Stomach (tissue), 4 donors: ENCODE measurements around the gene TMEM198.

Experiments
- CTCF ChIP-seq, 7 experiments: fragments of 450-650 bp in 4 of 7; fragments of 200-600 bp in 3 of 7; sonication (generic) in 3 of 7; IDR thresholded peaks; one replicate each; pipeline ENCODE4 v1.5.1; 2016 to 2019; ENCODE audit warnings: antibody characterized with exemption in 7 of 7, control low read depth in 2 of 7, mild to moderate bottlenecking in 1 of 7
- EP300 ChIP-seq: sonication (generic); formaldehyde crosslinking; IDR thresholded peaks from one replicate; pipeline ENCODE4 v1.6.1; 2017; ENCODE audit warnings: antibody characterized with exemption
- POLR2A ChIP-seq, 4 donors: fragments of 450-650 bp; IDR thresholded peaks; one replicate each; pipeline ENCODE4 v1.6.1; 2016; ENCODE audit warnings: antibody characterized with exemption in 4 of 4, control low read depth in 2 of 4, mild to moderate bottlenecking in 1 of 4, moderate library complexity in 1 of 4

- TF ChIP-seq CTCF (IDR thresholded peaks at IDR 0.05) (no peak), EP300 (no peak), POLR2A (IDR thresholded peaks at IDR 0.05) (no peak)
These were observed 36.9 kb upstream of the TMEM198 start for GRCh38 chr2:219506802-219507526.
